Kidney epithelial cell (primary cell): ENCODE measurements around the gene GRIA1. TPM values are rescaled to one million over a fixed set of nuclear protein-coding genes. Genes with fewer than 3 reads are reported as not detected.
A peak's percentile ranks its signal among the peaks of the same experiment; 100 is the strongest.

ENCODE experiments used
- DNase-seq: peaks from one replicate; pipeline ENCODE4 v3.0.0-alpha.2; 2010; ENCODE audit warnings: low read depth
- H3K27me3 ChIP-seq: 2 replicates; pipeline ENCODE4 v1.6.0; 2011; ENCODE audit warnings: low read length; ENCODE audit not compliant: control insufficient read depth, insufficient read depth
- H3K36me3 ChIP-seq: 2 replicates; pipeline ENCODE4 v1.5.1; 2011; ENCODE audit warnings: low read length; ENCODE audit not compliant: control insufficient read depth, insufficient read depth
- H3K4me3 ChIP-seq: 2 replicates; pipeline ENCODE4 v1.5.1; 2011; ENCODE audit warnings: low read depth, mild to moderate bottlenecking, control low read depth, low read length
- CTCF ChIP-seq: IDR thresholded peaks from 2 replicates; pipeline ENCODE4 v1.5.1; 2011; ENCODE audit warnings: mild to moderate bottlenecking, moderate library complexity, low read length, control low read depth, inconsistent platforms; ENCODE audit not compliant: insufficient read depth, poor library complexity, severe bottlenecking
- total RNA-seq: library from RNA; depleted of rRNA; stranded (reverse); fragments of >200 nt; gene quantifications from 2 replicates; pipeline ENCODE4 v1.2.3, GENCODE V29; 2015

GRIA1 gene
- total RNA-seq, 1 donor from 2014 or later = not detected

- TF ChIP-seq CTCF = no peak
- no peak for DNase-seq
- H3K36me3 ChIP-seq = no peaks in the 10 kb centered on the region
- no peak overlapping the region for H3K4me3 ChIP-seq
- no peaks in the 10 kb centered on the region for H3K27me3 ChIP-seq
These were observed 21.0 kb upstream of the GRIA1 start for GRCh38 chr5:153469423-153469822.

GRCh38 chr5:153470736-153471135 is 19.7 kb upstream of the GRIA1 start:
- Histone ChIP-seq H3K36me3 (no peaks in the 10 kb centered on the region), H3K4me3 (no peak overlapping the region), H3K27me3 (no peaks in the 10 kb centered on the region)
- TF ChIP-seq CTCF = no peak
- DNase-seq = no peak

- peak; percentile 30 for TF ChIP-seq CTCF
- H3K27me3 ChIP-seq = no peaks in the 10 kb centered on the region
- DNase-seq = peak; percentile 62
- H3K36me3 ChIP-seq = no peaks in the 10 kb centered on the region
- no peak overlapping the region for H3K4me3 ChIP-seq
These were observed 13.7 kb upstream of the GRIA1 start for GRCh38 chr5:153476767-153477166.

GRCh38 chr5:153480401-153480800 is 10.1 kb upstream of the GRIA1 start:
- no peak for DNase-seq
- Histone ChIP-seq H3K36me3 (no peaks in the 10 kb centered on the region), H3K4me3 (no peak overlapping the region), H3K27me3 (no peaks in the 10 kb centered on the region)
- no peak for TF ChIP-seq CTCF

DNA sequence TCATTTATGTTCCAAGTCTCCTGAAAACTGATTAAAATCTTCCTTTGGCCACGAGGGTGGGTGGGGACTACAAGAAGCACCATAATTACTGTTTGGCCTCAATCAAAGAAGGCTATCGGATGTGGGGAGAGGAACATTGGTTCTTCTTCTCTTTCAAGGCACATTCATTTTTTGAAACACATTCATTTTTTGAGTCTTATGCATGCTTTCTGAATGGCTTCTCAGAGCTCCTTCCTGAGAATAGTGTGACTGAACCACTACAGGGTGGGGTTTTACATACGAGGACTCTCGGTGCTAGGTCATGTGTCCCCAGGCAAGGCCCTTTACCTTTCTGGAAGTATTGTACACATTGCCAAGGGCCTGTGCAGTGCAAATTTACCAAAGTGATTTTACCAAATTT is 7.0 kb upstream of the GRIA1 start:
- Histone ChIP-seq H3K36me3 (no peaks in the 10 kb centered on the region), H3K4me3 (no peak overlapping the region), H3K27me3 (no peaks in the 10 kb centered on the region)
- DNase-seq = no peak
- TF ChIP-seq CTCF = no peak

DNA sequence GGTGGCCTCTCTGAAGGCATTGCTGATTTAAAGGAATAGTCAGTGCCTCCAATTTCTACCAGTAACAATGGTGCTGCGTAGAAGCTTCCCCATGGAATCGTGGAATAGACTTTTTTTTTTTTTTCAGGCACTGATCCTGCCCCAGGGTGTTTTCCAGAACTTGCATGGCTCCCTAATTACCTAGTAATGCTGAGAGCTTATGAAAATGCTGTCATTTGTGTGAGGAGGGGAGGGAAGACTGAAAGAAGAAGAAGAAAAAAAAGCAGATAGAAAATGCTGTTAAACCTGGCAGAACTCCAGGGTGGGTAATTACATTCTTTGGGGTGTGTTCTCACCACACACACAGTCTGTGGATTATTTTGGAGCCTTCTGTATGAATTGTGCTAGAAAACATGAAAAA is 4.8 kb upstream of the GRIA1 start:
- Histone ChIP-seq H3K4me3 (no peak overlapping the region), H3K36me3 (no peaks in the 10 kb centered on the region), H3K27me3 (peaks cover 5% of the 10 kb centered on the region)
- no peak for DNase-seq
- no peak for TF ChIP-seq CTCF
